ENCODE measurements around the gene NTSR2. TPM values are rescaled to one million over a fixed set of nuclear protein-coding genes. Genes with fewer than 3 reads are reported as not detected.

NTSR2 gene
- polyA plus RNA-seq, 1 experiment, result not detected

DNA sequence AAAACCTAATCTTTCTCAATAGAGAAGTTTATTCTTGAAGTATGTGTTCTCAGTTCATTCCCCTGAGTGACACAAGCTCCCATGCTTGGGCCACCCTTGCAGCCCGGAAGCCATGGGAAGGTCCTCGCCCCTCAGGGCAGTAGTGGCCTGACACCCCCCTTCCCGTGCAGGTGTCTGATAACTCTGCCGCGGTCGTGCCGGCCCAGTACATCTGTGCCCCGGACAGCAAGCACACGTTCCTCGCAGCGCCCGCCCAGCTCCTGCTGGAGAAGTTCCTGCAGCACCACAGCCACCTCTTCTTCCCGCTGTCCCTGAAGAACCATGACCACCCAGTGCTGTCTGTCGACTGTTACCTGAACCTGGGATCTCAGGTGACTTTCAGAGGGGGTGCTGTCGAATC, 32.4 kb downstream of the NTSR2 start:
- no peaks in the 10 kb centered on the region for H3K36me3 ChIP-seq (ENCODE audit: control insufficient read depth, insufficient read depth, low read length)
- no peak for DNase-seq (ENCODE audit: low read depth)
- H3K27me3 ChIP-seq (ENCODE audit: control insufficient read depth, insufficient read depth, low read length), result no peaks in the 10 kb centered on the region; the same call in 1 of the 2 replicates
- H3K4me3 ChIP-seq (ENCODE audit: low read depth, low read length), result no peak overlapping the region
- ChIA-PET CTCF (no interaction called here), POLR2A (no interaction called here)
- TF ChIP-seq, protein P1, sequence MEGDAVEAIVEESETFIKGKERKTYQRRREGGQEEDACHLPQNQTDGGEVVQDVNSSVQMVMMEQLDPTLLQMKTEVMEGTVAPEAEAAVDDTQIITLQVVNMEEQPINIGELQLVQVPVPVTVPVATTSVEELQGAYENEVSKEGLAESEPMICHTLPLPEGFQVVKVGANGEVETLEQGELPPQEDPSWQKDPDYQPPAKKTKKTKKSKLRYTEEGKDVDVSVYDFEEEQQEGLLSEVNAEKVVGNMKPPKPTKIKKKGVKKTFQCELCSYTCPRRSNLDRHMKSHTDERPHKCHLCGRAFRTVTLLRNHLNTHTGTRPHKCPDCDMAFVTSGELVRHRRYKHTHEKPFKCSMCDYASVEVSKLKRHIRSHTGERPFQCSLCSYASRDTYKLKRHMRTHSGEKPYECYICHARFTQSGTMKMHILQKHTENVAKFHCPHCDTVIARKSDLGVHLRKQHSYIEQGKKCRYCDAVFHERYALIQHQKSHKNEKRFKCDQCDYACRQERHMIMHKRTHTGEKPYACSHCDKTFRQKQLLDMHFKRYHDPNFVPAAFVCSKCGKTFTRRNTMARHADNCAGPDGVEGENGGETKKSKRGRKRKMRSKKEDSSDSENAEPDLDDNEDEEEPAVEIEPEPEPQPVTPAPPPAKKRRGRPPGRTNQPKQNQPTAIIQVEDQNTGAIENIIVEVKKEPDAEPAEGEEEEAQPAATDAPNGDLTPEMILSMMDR (IDR thresholded peaks at IDR 0.05; ENCODE audit: insufficient read depth, low read depth, low read length), result no peak

DNA sequence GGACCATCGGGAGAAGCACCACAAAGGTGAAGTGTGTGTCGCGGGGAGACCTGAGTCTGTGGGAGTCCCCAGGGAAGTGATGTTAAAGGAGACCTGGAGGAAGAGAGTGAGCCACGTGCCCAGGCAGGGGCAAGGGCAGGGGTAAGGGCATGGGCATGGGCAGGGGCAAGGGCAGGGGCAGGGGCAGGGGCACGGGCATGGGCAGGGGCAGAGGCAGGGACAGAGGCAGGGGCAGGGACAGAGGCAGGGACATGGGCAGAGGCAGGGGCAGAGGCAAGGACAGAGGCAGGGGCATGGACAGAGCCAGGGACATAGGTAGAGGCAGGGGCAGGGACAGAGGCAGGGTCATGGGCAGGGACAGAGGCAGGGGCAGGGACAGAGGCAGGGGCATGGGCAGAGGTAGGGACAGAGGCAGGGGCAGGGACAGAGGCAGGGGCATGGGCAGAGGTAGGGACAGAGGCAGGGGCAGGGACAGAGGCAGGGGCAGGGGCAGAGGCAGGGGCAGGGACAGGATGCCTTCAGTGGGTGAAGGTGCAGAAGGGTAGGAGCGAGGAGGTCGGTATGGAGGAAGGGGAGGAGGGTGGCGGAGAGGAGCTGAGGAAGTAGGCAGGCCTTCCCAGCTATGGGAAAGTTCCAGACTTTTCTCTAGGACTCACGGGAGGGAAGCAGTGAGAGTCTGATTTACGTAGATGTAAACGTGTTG, 33.3 kb downstream of the NTSR2 start:
- no peaks in the 10 kb centered on the region; the same call in 1 of the 2 replicates for H3K27me3 ChIP-seq (ENCODE audit: control insufficient read depth, insufficient read depth, low read length)
- ChIA-PET POLR2A (no interaction called here), CTCF (no interaction called here)
- H3K4me3 ChIP-seq (ENCODE audit: low read depth, low read length), result no peak overlapping the region
- no peaks in the 10 kb centered on the region for H3K36me3 ChIP-seq (ENCODE audit: control insufficient read depth, insufficient read depth, low read length)
- DNase-seq (ENCODE audit: low read depth), result no peak
- TF ChIP-seq, protein P1 (IDR thresholded peaks at IDR 0.05; ENCODE audit: insufficient read depth, low read depth, low read length), result no peak

DNA sequence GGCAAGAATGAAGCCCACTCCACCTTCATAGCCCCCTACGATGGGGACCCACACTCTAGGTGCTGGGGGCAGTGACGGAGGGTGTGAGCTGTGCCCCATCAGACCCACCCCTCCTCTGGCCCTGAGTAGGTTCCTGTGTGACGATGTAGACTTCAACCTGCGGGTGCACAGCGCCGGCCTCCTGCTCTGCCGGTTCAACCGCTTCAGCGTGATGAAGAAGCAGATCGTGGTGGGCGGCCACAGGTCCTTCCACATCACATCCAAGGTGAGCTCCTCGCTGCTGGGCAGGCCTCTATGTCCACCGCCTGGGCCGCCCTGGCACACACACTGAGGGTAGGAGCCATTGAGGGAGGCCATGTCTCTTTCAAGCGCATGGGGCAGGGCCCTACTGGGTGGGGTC, 34.9 kb downstream of the NTSR2 start:
- peaks cover 2% of the 10 kb centered on the region; the same call in 1 of the 2 replicates for H3K27me3 ChIP-seq (ENCODE audit: control insufficient read depth, insufficient read depth, low read length)
- no peaks in the 10 kb centered on the region for H3K36me3 ChIP-seq (ENCODE audit: control insufficient read depth, insufficient read depth, low read length)
- DNase-seq (ENCODE audit: low read depth), result no peak
- TF ChIP-seq, protein P1 (IDR thresholded peaks at IDR 0.05; ENCODE audit: insufficient read depth, low read depth, low read length), result no peak
- CTCF ChIA-PET, result no interaction called here
- H3K4me3 ChIP-seq (ENCODE audit: low read depth, low read length), result no peak overlapping the region
- POLR2A ChIA-PET, result no interaction called here

DNA sequence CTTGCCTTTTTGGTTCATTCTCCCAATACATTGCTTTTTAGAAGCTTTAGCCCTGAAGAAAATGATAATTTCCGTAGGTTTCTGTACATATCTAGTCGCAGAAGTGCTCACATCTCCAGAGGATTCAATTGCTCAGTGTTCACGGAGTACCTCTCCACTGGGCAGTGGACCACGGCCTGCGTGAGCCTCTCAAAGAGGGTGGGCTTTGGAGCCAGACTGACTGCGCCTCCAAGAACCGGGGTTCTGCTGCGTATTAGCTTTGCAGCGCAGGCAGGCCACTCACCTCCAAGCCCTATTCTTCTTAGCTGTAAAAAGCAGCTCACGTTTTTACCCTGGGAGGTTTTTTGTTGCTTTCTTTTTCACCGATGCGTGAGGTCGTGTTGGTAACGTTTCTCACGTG, 35.4 kb downstream of the NTSR2 start:
- ChIA-PET CTCF (no interaction called here), POLR2A (no interaction called here)
- TF ChIP-seq, protein P1 (IDR thresholded peaks at IDR 0.05; ENCODE audit: insufficient read depth, low read depth, low read length), result no peak
- DNase-seq (ENCODE audit: low read depth), result no peak
- H3K36me3 ChIP-seq (ENCODE audit: control insufficient read depth, insufficient read depth, low read length), result no peaks in the 10 kb centered on the region
- peaks cover 2% of the 10 kb centered on the region; the same call in 1 of the 2 replicates for H3K27me3 ChIP-seq (ENCODE audit: control insufficient read depth, insufficient read depth, low read length)
- no peak overlapping the region for H3K4me3 ChIP-seq (ENCODE audit: low read depth, low read length)

DNA sequence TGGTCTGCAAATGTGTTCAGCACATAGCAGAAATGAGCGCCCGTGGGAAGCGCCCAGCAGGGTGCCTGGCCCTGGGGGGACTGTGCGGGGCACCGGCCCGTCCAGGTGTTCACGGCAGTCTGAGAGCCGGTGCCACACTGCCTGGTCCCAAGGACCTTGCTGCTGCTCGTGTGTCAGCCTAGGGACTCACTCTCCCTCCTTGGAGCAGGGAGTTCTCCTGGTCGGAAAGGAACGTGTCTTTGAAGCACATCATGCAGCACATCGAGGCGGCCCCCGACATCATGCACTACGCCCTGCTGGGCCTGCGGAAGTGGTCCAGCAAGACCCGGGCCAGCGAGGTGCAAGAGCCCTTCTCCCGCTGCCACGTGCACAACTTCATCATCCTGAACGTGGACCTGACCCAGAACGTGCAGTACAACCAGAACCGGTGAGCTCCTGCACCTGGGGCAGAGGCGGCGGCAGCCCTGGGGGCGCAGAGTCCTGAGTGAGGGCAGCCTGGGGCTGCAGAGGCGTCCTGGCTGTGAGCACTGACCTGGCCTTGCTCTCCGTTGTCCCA, 36.0 kb downstream of the NTSR2 start:
- Histone ChIP-seq H3K4me3 (ENCODE audit: low read depth, low read length) (no peak overlapping the region), H3K36me3 (ENCODE audit: control insufficient read depth, insufficient read depth, low read length) (no peaks in the 10 kb centered on the region), H3K27me3 (ENCODE audit: control insufficient read depth, insufficient read depth, low read length) (peaks cover 2% of the 10 kb centered on the region; the same call in 1 of the 2 replicates)
- no peak for DNase-seq (ENCODE audit: low read depth)
- TF ChIP-seq, protein P1 (IDR thresholded peaks at IDR 0.05; ENCODE audit: insufficient read depth, low read depth, low read length), result no peak
- POLR2A ChIA-PET, result no interaction called here
- CTCF ChIA-PET, result no interaction called here

All from BJ (cell line).